HL-60/S4 treated with retinoic acid at 250 ng/mL for 4 days and 3 days (cell line): ENCODE measurements around the gene SESTD1.
"Not testable (repeated sequence)": the region's sequence is repeated elsewhere in the genome, so short reads cannot be mapped to it uniquely, and the experiment has no call there.

ENCODE experiments used
- in situ Hi-C: fragments of 300-500 bp; cut with MboI; formaldehyde crosslinking; loops from 2 replicates; pipeline ENCODE4 v1.7.0; 2022; ENCODE audit warnings: low sequenced_read_pairs

The SESTD1 gene

GRCh38 chr2:179268277-179268925 lies 3.8 kb upstream of the SESTD1 start:
- in situ Hi-C loops = no loop called here

- in situ Hi-C loops = no loop called here
Measured at GRCh38 chr2:179266271-179266670, 1.6 kb upstream of the SESTD1 start.

DNA sequence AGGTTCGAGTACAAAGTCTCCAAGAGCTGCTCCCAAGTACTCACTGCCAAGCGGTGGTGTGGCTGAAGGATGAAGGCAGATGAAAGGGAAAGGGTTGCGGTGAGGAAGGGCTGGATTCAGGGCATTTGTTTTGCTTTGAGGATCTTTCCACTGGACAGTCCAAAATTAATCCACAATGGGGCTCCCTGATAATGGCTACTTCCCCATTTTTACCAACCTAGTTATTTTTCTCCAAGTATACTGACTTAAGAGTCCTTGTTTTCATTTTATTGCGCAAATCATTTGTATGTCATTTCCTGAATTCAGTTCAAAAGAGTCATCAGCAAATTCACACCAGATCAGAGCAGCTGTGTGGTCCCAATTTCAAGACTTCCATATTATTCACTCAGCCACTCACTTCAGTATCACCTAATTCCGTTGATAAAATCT lies 464 bp upstream of the SESTD1 start:
- in situ Hi-C loops = no loop called here

DNA sequence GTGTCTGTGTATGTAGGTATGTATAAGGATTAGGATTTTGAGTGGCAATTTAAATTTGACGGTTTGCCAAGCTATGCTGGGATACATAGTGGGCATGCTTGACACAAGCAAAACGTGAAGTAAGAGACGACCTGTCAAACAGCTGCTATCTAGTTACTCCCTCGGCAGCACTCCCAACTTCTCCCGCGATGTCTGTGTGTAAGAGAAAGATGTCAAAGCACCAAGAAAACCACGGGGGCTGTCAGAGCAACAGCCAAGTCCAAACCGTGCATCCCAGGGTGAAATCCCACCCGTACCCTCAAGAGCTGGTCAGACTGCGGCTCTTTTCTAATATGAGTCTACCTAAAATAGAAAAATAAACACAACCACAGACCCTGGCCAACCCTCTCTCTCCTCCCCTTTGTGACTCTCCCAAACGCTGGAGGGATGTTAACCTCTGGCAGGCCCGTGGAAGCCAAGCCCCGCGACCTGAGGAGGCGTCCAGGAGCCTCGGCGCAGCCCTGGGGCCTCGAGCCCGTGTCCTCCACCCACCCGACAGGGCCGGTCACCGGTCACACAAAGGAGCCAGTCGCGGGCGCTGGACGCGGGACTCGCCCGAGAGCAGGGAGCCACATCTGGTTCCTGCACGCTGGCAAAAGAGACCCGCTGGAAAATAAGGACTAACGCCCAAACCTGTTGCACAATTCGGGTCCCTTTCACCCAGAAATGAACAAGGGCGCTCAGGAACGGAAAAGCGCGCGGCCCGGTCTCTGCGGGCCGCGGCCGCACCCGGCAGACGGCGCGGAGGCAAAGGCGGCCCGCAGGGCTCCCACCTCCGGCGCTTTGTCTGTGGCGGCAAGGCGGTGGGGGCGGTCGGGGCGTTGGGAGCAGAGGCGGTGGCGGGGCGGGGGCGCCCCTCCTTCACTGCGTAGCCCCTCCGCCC lies 925 bp downstream of the SESTD1 start:
- in situ Hi-C loops = no loop called here

GRCh38 chr2:179263015-179263414 lies 1.6 kb downstream of the SESTD1 start:
- in situ Hi-C loops = no loop called here

DNA sequence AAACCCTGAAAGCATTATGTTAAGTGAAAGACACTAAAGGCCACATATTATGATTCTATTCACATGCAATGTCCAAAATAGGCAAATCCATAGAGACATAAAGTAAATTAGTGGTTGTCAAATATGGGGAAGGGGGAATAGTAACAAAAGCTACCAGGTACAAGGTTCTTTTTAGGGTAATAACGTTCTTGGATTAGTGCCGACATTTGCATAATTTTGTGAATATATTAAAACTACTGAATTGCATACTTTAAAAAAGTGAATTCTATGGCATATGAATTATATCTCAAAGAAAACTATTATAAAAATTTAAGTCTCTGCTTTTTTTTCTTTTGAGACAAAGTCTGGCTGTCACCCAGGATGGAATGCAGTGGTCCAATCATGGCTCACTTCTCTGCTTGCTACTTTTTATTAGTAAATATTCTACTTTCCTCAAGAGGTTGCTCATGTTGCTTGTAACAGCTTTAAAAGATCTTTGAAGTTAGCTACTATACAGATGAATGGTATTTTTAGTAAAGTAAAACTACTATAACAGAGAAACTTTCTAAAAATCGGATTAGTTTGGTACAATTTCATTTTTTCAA lies 2.5 kb downstream of the SESTD1 start:
- in situ Hi-C loops = no loop called here

GRCh38 chr2:179261151-179261825 lies 3.3 kb downstream of the SESTD1 start:
- in situ Hi-C loops = no loop called here

DNA sequence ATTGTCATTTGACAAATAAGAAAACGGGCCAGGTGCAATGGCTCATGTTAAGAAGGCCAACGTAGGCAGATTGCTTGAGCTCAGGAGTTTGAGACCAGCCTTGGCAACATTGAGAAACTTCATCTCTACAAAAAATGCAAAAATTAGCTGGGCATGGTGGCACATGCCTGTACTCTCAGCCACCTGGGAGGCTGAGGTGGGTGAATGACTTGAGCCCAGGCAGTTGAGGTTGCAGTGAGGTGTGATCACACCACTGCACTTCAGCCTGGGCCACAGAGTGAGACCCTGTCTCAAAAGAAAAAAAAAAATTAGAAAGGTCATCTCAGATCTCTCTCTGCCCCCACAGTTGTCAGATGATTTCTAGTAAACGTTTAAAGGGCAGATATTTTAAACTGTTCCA lies 4.4 kb downstream of the SESTD1 start:
- in situ Hi-C loops = no loop called here

GRCh38 chr2:179255129-179255528 lies 9.5 kb downstream of the SESTD1 start:
- in situ Hi-C loops = no loop called here

GRCh38 chr2:179253226-179253625 lies 11.4 kb downstream of the SESTD1 start:
- in situ Hi-C loops = no loop called here

GRCh38 chr2:179252423-179252822 lies 12.2 kb downstream of the SESTD1 start:
- in situ Hi-C loops = no loop called here

- in situ Hi-C loops = no loop called here
Measured at GRCh38 chr2:179251870-179252269, 12.8 kb downstream of the SESTD1 start.

GRCh38 chr2:179250848-179251504 lies 13.7 kb downstream of the SESTD1 start:
- in situ Hi-C loops = no loop called here

DNA sequence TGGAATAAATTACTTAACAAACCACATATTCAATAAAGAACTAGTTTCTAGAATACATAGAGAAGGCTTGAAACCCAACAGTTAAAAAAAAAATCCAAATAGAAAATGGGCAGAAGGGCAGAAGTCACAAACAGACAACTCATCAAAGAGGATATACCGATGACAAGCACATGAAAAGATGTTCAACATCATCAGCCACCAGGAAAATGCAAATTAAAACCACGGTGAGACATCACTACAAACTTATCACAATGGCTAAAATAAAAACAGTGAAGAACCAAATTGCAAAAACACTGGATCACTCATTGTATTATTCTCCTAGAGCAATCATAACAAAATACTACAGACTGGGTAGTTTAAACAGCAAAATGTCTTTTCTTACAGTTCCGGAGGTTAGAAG lies 14.5 kb downstream of the SESTD1 start:
- in situ Hi-C loops = no loop called here

DNA sequence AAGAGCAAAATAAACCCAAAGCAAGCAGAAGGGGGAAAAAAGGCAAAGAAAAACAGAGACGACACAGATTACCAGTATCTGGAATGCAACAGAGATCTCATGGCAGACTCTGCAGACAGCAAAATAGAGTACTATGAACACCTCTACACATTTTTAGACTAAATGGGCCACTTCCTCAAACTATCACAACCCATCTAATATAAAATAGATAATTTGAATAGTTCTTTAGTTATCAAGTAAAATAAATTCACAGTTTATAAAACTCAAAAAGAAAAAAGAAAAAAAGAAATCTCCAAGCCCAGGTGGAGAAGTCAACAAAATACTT lies 16.6 kb downstream of the SESTD1 start:
- in situ Hi-C loops = no loop called here

- in situ Hi-C loops = no loop called here
Measured at GRCh38 chr2:179247318-179248023, 17.2 kb downstream of the SESTD1 start.

DNA sequence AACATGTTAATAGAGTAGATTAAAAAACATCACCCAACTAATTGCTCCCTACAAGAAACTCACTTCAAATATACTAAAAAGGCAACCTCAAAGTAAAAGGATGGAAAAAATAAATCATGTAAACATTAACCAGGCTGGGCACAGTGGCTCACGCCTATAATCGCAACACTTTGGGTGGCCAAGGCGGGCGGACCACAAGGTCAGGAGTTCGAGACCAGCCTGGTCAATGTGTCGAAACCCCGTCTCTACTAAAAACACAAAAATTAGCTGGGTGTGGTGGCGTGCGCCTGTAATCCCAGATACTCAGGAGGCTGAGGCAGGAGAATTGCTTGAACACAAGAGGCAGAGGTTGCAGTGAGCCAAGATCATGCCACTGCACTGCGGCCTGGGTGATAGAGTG lies 18.8 kb downstream of the SESTD1 start:
- in situ Hi-C loops = not testable (repeated sequence)

DNA sequence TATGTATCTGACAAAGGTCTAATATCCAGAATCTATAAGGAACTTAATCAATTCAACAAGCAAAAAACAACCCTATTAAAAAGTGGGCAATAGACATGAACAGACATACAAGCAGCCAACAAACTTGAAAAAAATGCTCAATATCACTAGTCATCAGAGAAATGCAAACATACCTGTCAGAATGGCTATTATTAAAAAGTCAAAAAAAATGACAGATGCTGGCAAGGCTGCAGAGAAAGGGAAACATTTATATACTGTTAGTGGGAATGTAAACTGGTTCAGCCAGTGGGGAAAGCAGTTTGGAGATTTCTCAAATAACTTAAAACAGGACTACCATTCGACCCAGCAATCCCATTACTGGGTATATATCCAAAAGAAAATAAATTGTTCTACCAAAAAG lies 21.6 kb downstream of the SESTD1 start:
- in situ Hi-C loops = no loop called here

- in situ Hi-C loops = no loop called here
Measured at GRCh38 chr2:179240481-179241451, 23.9 kb downstream of the SESTD1 start.
